Adrenal gland (tissue), 12 donors: ENCODE data around the gene CAND2. TPM values are rescaled to one million over a fixed set of nuclear protein-coding genes. Genes with fewer than 3 reads are reported as not detected.
A peak's percentile ranks its signal among the peaks of the same experiment; 100 is the strongest.

Experiments
- DNase-seq, 7 donors: peaks; one replicate each; pipeline ENCODE4 v3.0.0-alpha.2; 2019 to 2020
- H3K27ac ChIP-seq, 5 donors: fragments of 200-600 bp; sonication (generic) in 4 of 5; 1 replicate in 3 of 5; 2 replicates in 2 of 5; pipeline versions ENCODE4 v1.5.1 to v1.8.0; 2016 to 2020; ENCODE audit warnings: mild to moderate bottlenecking in 1 of 5
- H3K27me3 ChIP-seq: fragments of 200-600 bp; 2 replicates; pipeline ENCODE4 v1.8.0; 2021
- H3K36me3 ChIP-seq, 2 donors: fragments of 200-600 bp; replicated peaks in 1 of 2; 1 replicate in 1 of 2; 2 replicates in 1 of 2; pipeline versions ENCODE4 v1.5.1 to v1.8.0; 2018 to 2022
- H3K4me1 ChIP-seq, 2 donors: fragments of 200-600 bp; replicated peaks in 1 of 2; 1 replicate in 1 of 2; 2 replicates in 1 of 2; pipeline versions ENCODE4 v1.5.1 to v1.8.0; 2018 to 2021
- H3K4me3 ChIP-seq, 4 donors: fragments of 200-600 bp; sonication (generic) in 3 of 4; one replicate each; pipeline ENCODE4 v1.5.1; 2016 to 2018
- H3K9me3 ChIP-seq, 3 donors: fragments of 200-600 bp; sonication (generic) in 1 of 3; replicated peaks in 1 of 3; 1 replicate in 2 of 3; 2 replicates in 1 of 3; pipeline versions ENCODE4 v1.5.1 to v1.8.0; 2016 to 2021
- POLR2A ChIP-seq, 2 donors: fragments of 450-650 bp; IDR thresholded peaks; one replicate each; pipeline ENCODE4 v1.6.1; 2017; ENCODE audit warnings: antibody characterized with exemption in 2 of 2, mild to moderate bottlenecking in 2 of 2, moderate library complexity in 1 of 2
- WGBS, 4 donors: extraction: QIAGEN DNeasy Blood & Tissue Kit in 2 of 4; methylation state at CpG; one replicate each; pipeline versions ENCODE4 v1.1.5 to v1.1.7; 2013 to 2017; 5-methylcytosine and 5-hydroxymethylcytosine counted together
- intact Hi-C, 2 donors: fragments of 100-400 bp; cut with DNase I; formaldehyde crosslinking; loops; one replicate each; pipeline versions ENCODE4 v1.14.1 to v1.15.0; 2022 to 2023
- polyA plus RNA-seq, 3 donors: library from polyadenylated mRNA; stranded (reverse); fragments of 200-250 nt in 2 of 3; fragments of 350-450 nt in 1 of 3; fragmentation: Illumina TruSeq in 1 of 3; extraction: RNeasy Lipid Tissue Mini Kit (QIAGEN cat#74804) in 1 of 3; gene quantifications; one replicate each; pipeline ENCODE4 v1.2.3, GENCODE V29; 2013 to 2014
- total RNA-seq, 9 donors: library from RNA; depleted of rRNA in 4 of 9; stranded (reverse); fragments of >200 nt in 4 of 9; fragments of 120-200 nt in 1 of 9; fragmentation: NEBNext Ultra II Directional in 1 of 9; extraction: Animal tissue kit (Norgen Biotek cat#: 25700) in 1 of 9; gene quantifications; one replicate each; pipeline versions ENCODE4 v1.1.0 to v1.2.4, GENCODE V29; 2013 to 2023
- TF ChIP-seq, protein P1 (sequence below), 6 experiments: fragments of 450-650 bp in 4 of 6; fragments of 200-600 bp in 2 of 6; sonication (generic) in 1 of 6; IDR thresholded peaks; 1 replicate in 5 of 6; 2 replicates in 1 of 6; pipeline versions ENCODE4 v1.5.1 to v1.8.0; 2016 to 2021; ENCODE audit warnings: antibody characterized with exemption in 6 of 6, mild to moderate bottlenecking in 2 of 6, moderate library complexity in 1 of 6
- donor health status: healthy with polysubstance abuse.
- donor health status: Bipolar disorder and iron deficiency.
- donor health status: DM: yes; HTN: yes; CAD: no.
- donor health status: DM: no; HTN: no; CAD: no.
- donor health status: DM: no; HTN: no; CAD: no.
- donor health status: DM: yes; HTN: yes; CAD: no.

The CAND2 gene
- total and polyA plus RNA-seq, 12 donors, result 1.1 to 17.9 (median 7.6) TPM

DNA sequence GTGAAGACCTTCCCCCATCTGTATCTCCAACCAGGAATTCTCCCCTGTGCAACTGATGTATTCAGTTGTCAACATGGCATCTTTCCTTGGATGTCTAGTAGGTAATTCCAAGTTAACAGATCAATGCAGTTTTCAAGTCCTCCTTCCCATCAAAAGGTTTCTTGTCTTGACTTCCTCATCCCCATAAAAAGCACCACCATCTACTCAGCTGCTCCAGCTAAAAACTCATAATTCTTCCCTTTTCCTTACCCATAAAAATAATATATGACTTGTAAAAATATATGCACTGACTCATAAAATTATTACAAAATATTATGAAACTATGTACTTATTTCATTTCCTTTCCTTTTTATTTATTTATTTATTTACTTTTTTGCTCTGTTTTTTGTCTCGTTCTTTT is 5.0 kb upstream of the CAND2 start:
- intact Hi-C loops, result no loop called here
- no peak overlapping the region for H3K4me3 ChIP-seq
- H3K4me1 ChIP-seq, result peaks cover 0 to 7% of the 10 kb centered on the region in 2 donors
- no peaks in the 10 kb centered on the region for H3K27me3 ChIP-seq
- no peaks in the 10 kb centered on the region for H3K9me3 ChIP-seq
- WGBS, 4 donors, result 67 to 86% (median 74%) methylated on average over 1 of the region's 1 CpG
- no peak overlapping the region for H3K27ac ChIP-seq
- no peaks in the 10 kb centered on the region for H3K36me3 ChIP-seq
- TF ChIP-seq POLR2A (IDR thresholded peaks at IDR 0.05), result no peak
- TF ChIP-seq, protein P1, sequence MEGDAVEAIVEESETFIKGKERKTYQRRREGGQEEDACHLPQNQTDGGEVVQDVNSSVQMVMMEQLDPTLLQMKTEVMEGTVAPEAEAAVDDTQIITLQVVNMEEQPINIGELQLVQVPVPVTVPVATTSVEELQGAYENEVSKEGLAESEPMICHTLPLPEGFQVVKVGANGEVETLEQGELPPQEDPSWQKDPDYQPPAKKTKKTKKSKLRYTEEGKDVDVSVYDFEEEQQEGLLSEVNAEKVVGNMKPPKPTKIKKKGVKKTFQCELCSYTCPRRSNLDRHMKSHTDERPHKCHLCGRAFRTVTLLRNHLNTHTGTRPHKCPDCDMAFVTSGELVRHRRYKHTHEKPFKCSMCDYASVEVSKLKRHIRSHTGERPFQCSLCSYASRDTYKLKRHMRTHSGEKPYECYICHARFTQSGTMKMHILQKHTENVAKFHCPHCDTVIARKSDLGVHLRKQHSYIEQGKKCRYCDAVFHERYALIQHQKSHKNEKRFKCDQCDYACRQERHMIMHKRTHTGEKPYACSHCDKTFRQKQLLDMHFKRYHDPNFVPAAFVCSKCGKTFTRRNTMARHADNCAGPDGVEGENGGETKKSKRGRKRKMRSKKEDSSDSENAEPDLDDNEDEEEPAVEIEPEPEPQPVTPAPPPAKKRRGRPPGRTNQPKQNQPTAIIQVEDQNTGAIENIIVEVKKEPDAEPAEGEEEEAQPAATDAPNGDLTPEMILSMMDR (IDR thresholded peaks at IDR 0.05), result no peak
- no peak for DNase-seq

DNA sequence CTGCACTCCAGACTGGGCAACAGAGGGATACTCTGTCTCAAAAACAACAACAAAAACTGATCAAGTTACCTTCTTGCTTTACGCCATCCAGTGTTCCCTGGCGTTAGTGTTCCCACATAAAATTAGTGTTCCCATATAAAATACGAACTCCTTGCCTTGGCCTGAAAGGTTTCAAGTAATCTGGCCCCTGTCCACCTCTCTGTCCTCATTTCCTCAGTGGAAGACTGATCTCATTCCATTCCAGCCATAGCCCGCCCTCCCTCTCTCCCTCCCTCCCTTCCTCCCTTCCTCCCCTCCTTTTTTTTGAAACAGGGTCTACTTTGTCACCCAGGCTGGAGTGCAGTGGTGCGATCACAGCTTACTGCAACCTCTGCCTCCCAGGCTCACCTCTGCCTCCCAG is 2.8 kb upstream of the CAND2 start:
- Histone ChIP-seq H3K27ac (no peak overlapping the region), H3K4me3 (no peak overlapping the region), H3K36me3 (no peaks in the 10 kb centered on the region), H3K9me3 (no peaks in the 10 kb centered on the region), H3K27me3 (no peaks in the 10 kb centered on the region), H3K4me1 (peaks cover 0 to 7% of the 10 kb centered on the region in 2 donors)
- no peak for DNase-seq
- 72 to 91% (median 85%) methylated on average over 5 of the region's 5 CpGs for WGBS, 4 donors
- intact Hi-C loops, result no loop called here
- TF ChIP-seq POLR2A (IDR thresholded peaks at IDR 0.05), result no peak
- TF ChIP-seq, protein P1 (IDR thresholded peaks at IDR 0.05), result no peak

DNA sequence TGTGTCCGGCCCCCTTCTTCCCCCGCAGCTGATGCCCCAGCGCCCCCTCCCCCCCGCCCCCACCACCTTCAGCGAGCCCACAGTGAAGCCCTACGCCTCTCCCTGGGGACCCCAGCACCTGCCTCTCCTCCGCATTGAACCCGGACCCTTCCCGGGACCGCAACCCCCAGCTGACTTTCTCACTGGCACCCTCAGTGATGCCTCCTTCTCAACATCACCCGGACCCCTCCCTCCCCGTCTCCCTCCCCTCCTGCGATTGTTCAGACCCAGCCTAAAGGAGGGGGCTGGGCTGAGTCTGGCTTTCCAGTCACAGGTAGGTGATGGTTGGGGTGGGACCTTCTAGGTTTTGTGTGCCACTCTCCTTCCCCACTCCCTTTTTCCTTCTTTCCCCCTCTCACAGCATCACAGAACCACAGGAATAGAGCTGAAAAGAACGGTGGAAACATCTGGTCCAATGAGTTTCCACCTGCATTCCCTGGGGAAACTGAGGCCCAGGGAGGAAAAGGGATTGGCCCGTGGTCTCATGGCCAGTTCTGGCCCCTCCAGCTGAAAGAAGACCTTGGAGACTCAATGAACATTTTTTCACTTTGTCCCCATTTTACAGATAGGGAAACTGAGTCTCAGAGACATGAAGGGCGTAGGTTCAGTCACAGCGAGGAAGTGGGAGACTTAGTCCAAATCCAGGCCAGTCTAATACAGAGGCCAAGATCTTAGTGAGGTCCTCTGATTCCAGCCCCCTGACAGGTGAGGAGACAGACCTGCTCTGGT is 828 bp downstream of the CAND2 start:
- H3K36me3 ChIP-seq, result no peaks in the 10 kb centered on the region
- TF ChIP-seq, protein P1 (IDR thresholded peaks at IDR 0.05), result no peak
- no peak for TF ChIP-seq POLR2A (IDR thresholded peaks at IDR 0.05)
- H3K4me3 ChIP-seq, result peak overlapping the region in 2 of 4 donors; percentile 73 to 76
- intact Hi-C loops, result no loop called here
- H3K9me3 ChIP-seq, result no peaks in the 10 kb centered on the region
- no peaks in the 10 kb centered on the region for H3K27me3 ChIP-seq
- 52 to 61% (median 56%) methylated on average over 11 to 17 of the region's 17 CpGs for WGBS, 4 donors
- no peak for DNase-seq
- peaks cover 0 to 7% of the 10 kb centered on the region in 2 donors for H3K4me1 ChIP-seq
- H3K27ac ChIP-seq, result peak overlapping the region in 4 of 5 donors; percentile 56 to 84 (median 72)

DNA sequence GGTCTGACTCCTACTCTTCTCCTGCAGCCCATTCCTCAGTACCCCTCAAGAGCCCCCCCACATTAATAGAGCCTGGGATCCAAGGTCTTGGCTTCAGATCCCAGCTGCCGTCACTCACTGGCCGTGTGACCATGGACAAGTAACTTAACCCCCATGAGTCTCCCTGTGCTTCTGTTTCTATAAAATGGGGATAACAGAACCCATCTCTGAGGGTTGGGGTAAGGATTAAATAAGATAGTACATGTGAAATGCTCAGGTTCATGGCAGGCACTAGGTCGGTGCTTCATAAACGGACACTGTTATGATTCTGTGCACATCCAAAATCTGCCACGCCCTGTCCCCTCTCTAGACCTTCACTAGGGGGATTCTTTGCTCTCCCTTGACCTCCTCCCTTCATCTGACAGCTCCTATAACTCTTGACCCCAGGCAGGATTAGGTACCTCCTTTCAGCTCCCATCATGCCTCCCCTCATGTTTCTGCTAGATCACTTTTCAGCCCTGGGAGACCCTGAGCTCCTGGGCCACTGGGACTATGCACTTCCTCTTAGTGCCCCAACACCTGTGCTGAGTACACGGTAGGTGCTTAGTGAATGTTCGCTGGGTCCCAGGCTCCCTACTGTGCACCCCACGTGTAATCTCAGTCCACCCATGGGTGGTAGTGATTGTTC is 1.5 kb downstream of the CAND2 start:
- TF ChIP-seq POLR2A (IDR thresholded peaks at IDR 0.05), result no peak
- TF ChIP-seq, protein P1 (IDR thresholded peaks at IDR 0.05), result no peak
- Histone ChIP-seq H3K27me3 (no peaks in the 10 kb centered on the region), H3K36me3 (no peaks in the 10 kb centered on the region), H3K9me3 (no peaks in the 10 kb centered on the region), H3K27ac (peak overlapping the region in 2 of 5 donors; percentile 41 to 84), H3K4me3 (no peak overlapping the region), H3K4me1 (peaks cover 0 to 7% of the 10 kb centered on the region in 2 donors)
- intact Hi-C loops, result no loop called here
- DNase-seq, result no peak
- WGBS, 4 donors, result 46 to 61% (median 54%) methylated on average over 8 of the region's 8 CpGs
